SH-SY5Y (cell line): ENCODE measurements around the gene USP14.
A peak's percentile ranks its signal among the peaks of the same experiment; 100 is the strongest.

Experiments
- GATA2 ChIP-seq: IDR thresholded peaks from 2 replicates; pipeline ENCODE4 v1.6.1; 2011; ENCODE audit warnings: mild to moderate bottlenecking, low read depth, low read length
- GATA3 ChIP-seq: IDR thresholded peaks from 2 replicates; pipeline ENCODE4 v1.6.1; 2011; ENCODE audit warnings: low read depth, mild to moderate bottlenecking, low read length, moderate library complexity

GRCh38 chr18:111306-112014 lies 46.9 kb upstream of the USP14 start:
- TF ChIP-seq GATA3 (no peak), GATA2 (peak; percentile 47; the same call in 1 of the 2 replicates)
